GM18507 (cell line): Measurements from ENCODE around the gene FRMD4B.

Experiments
- DNase-seq: peaks from one replicate; pipeline ENCODE4 v3.0.0; 2011; ENCODE audit warnings: low read depth; ENCODE audit not compliant: insufficient read length; ENCODE audit errors: extremely low spot score
- FAIRE-seq: peaks from 2 replicates; lab custom pipeline; 2011; peaks lifted over from hg19 to GRCh38; lab: Jason Lieb, UNC

Gene FRMD4B

DNA sequence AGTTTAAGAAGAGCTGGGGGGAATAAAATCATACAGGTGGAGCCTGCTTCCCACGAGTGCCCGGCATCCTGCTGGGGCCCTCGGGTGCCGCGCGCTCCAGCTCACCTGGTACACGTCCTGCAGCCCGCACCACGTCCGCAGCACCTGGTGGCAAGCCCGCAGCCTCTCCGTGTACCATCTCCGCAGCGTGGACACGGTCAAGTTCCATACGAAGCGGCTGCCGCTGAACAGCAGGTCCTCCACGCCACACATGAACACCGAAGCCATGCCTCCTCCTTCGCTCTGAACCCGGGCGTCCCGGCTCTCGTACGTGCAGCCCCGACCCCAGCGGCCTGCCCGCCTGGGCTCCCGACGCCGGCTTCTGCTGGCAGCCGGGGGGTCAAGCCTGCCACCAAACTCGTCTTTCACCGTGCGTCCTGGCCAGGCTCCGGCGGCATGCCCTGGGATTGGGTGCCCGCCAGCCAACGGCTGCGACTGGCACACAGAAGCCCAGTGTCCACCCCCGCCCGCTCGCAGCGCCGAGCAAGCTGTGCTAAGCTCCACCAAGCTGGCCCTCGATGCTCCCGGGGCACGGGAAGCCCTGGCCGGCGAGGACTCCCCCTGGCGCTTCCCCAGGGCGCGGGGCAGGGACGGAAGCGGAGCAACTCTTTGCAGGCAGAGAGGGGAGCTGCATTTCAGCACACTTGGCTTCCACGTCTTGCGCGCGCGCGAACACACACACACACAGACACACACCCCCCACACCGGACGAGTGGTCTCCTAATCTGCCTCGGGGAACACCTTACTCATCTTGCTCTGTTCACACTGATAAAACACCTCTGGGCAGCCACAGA lies at the start of gene FRMD4B:
Gene FRMD4B, minus strand, starts transcription at position 366 of the 833 bp plus-strand sequence. Its CDS starts 99 bp downstream, at position 267.
- DNase-seq: no peak
- no peak for FAIRE-seq

DNA sequence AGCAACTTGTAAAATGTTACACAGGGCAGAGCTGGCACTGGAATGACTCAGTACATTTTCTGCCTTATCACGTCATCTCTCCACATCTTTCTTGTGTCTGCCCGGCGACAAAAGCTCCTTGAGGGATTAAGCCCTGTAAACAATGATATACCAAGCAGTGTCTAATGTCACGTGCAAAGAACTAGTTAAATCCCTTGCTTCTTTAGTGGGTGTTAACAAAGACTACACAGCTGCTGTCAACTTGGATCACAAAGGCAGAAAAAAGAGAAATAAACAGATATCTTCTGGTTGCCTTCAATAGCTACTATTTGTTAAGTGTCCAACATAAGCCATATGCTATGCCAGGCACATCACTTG lies 48.1 kb upstream of the FRMD4B start:
- peak; percentile 18 for FAIRE-seq
- no peak for DNase-seq

DNA sequence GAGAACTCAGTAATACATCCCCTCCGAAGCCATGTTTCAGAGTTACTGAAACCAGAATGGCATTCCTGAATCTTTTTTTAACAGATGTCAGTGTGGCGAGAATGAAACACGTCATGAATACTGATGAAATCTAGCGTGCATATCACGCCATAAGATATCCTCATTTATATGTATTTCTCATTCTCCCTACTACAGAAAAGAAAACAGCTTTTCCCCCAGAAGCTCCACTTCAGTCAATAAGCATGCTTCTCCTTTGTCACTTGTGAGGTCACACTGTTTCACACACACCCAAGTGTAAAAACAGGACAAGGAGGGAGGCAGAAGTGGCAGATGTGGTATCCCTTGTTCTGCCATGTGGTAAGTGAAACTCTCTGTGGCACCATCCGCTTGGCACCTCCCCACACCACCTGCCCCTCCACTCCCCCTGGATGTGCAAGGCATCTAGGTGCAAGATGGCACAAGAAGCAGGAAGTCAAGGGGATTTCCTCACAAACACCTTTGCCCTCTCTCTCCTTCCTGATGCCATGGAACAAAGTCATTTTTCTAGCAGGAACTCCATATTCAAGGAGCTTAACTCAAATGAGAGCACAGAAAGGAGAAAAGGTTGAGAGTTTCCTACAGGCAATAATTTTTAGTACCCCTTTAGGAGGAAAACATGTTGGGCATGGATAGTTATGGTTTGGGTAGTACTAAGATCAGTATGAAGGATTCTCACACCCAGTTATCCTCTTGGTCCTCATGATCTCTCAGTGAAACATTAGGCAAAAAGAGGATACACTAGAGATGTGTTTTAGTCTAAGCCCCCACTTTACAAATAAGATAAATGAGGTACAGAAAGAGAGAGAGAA lies 47.5 kb upstream of the FRMD4B start:
- FAIRE-seq (no peak), DNase-seq (no peak)

DNA sequence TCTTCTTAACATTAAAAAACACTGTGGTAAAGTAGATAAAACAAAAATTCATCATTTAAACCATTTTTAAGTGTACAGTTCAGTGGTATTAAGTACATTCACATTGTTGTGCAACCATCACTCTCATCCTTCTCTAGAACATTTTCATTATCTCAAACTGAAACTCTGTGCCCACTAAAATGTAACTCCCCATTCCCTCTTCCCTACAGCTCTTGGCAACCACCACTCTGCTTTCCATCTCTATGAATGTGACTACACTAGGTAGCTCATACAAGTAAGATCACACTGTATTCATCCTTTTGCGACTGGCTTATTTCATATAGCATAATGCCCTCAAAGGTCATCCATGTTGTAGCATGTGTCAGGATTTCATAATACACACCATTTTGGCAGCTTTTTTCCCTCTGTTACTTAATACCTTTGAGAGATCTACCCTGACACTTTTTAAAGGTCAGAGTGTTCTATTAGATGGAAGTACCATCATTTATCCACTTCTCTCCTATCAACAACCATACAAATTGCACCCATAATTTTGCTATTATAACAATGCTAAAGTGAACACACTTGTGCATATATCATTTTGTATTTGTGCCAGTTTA lies 42.9 kb upstream of the FRMD4B start:
- FAIRE-seq: no peak

DNA sequence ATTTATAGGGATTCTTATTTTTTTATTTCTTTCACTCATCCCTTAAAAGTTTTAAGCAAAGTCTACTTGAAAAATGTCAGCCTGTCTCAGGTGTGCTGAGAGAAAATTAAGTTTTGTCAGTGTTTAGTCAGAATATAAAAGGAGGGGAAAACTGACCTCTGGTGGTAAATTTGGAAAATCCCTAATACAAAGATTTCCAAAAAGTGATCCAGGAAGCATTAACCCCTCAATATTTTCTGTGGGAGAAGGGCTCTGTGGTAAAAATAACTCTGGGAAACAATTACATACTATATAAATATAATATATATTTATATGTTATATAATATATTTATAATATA lies 41.0 kb upstream of the FRMD4B start:
- no peak for DNase-seq
- no peak for FAIRE-seq

More for the DNA sequence above, 42.9 kb upstream of the FRMD4B start:
- no peak for DNase-seq

DNA sequence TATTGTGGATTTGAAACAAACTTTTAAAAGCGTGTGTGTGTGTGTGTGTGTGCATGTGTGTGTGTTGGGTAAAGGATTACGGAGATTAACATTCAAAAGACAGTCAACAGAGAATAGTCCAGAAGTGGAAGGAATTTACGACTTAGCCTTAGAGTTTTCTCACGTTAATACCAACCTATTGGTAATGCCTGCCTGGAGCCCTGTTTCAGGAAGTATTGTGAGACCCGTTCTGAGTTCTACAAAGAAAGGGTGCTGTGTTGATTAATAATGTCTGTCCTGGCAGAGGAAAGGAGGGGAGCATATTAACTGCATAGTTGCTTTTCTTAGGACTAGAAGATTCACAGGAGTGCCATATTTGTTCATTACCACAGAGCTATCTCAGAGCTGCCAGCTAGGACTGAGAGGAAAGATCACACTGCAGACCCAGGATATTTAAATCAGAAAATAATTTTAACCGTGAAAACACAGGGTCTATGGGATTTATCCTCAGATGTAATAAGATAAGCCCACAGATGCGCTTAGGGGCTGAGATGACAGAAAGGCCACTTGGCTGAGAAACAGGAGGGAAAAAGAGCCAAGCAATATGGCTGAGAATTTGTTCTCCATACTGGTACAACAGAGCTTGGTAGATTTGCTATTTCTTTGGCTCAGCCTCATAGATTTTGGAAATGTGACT lies 40.5 kb upstream of the FRMD4B start:
- DNase-seq (no peak), FAIRE-seq (no peak)

DNA sequence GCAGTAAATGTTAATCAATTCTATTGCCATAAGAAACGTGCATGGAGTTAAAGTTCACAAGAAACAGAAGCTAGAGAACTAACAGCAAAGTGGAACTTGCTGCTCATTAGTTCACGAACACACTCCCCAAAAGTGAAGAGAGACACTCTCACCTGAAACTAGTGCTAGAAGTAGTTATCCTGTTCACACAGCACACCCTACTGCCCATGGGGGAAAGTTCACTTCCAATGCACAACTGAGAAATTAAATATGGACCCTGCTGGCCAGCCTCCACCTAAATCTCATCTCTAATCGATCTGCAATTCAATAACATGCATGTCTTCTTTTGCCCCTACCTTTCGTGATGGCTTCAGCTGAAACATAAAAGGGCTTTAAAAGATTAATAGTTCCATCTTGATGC lies 39.4 kb upstream of the FRMD4B start:
- FAIRE-seq (peak; percentile 80), DNase-seq (no peak)

DNA sequence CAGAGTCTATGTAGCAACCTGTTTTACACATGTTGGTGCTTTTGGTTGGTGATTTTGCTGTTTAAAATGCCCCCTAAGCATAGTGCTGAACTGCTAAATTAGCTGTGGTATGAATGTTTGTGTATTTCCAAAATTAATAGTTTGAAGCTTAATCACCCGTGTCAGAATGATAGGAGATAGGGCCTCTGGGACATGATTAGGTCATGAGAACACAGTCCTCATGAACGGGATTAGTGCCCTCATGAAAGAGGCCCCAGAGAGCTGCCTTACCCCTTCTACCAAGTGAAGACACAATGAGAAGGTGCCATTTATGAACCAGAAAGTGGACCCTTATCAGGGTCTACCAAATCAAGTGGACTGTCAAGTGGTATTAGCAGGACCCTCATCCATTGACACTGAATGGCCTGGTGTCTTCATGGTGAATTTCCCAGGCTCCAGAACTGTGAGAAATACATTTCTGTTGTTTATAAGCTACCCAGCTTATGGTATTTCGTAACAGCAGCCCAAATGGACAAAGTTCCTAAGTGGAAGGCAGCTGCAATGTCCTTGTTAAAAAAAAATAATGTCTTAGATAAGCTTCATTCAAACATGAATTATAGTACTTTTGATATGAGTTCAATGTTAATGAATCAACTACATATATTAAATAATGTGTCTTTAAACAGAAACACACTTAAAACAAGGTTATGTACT lies 37.7 kb upstream of the FRMD4B start:
- DNase-seq: no peak
- FAIRE-seq: no peak

DNA sequence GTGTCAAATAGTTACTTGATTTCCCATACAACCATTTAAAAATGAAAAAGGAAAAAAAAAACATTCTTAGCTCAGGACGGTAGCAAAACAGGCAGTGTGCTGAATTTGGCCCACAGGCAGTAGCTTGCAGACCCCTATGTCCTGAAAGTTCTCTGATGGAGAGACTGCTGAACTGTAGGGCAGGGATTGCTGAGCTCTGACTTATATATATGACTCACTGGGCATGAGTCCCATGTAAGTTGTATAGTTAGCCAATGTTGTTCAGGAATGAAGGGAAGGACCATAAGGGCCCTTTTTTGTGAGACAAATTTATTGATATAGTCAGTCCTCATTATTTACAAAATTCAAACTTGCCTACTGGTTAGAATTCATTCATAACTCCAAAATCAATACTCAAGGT lies 36.9 kb upstream of the FRMD4B start:
- FAIRE-seq (no peak), DNase-seq (no peak)

DNA sequence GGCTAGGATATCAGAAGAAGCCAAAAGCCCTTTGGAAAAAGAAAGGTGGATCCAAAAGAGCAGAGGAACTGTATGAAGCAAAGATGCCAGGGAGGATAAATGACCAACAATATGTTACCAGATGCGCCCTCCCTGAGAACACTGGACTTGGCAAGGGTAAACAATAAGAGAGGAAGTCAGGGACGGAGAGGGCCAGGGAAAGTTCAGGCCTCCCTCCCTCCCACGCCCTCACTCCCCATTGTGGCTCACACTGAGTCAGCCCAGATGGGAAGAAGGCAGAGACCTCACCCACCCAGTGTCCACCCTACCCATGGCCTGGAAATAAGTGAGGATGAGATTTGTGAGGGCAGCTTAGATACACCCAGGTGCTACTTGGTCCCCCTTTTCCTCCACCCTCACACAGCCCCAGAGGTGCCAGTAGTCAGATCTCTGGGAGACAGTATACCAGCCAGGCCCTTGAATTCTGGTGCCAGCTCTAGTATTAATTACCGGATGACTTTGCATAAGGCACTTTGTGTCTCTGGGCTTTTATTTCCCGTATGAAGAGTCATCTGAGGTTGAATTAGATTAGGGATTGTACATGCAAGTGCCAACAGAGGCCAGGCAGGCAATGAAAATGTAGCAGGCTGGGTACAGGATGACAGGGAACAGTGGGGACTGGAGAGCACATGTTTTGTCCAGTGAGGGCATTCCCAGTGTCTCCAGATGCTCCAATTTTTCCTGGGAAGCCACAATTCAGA lies 35.1 kb upstream of the FRMD4B start:
- DNase-seq (no peak), FAIRE-seq (no peak)

DNA sequence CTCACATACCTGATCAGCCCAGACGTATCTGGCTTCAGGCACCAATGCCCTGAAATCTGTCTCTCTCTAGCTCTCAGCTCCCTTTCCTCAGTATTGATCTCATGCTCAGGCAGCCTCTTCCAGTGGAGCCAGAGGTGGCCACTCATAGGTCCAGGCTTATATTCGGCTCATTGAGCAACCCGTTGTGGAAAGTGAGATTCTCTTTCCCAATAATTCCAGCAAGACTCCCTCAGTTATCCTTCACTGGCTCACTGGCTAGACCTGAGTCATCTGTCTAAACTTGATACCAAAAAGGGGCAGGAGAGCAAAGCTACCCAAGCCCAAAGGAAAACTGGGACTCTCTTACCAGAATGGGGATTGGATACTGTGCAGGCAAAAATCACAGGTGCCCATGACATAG lies 33.4 kb upstream of the FRMD4B start:
- no peak for DNase-seq

DNA sequence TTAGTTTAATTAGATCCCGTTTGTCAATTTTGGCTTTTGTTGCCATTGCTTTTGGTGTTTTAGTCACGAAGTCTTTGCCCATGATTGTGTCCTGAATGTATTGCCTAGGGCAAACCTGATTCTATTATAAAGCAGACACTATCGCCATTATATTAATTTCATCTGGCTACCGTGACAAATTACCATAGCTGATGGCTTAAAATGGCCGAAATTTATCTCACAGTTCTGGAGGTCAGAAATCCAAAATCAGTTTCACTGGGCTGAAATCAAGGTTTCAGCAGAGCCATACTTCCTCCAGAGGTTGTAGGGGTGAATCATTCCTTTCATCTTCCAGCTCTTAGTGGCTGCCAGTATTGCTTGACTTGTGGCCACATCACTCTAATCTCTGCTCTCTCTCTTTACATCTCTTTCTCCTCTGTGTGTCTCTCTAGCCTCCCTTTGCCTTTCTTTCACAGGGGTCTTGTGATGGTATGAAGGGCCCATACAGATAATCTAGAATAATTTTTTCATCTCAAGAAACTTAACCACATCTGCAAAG lies 31.7 kb upstream of the FRMD4B start:
- FAIRE-seq (no peak), DNase-seq (no peak)

More for the DNA sequence above, 33.4 kb upstream of the FRMD4B start:
- FAIRE-seq: no peak

DNA sequence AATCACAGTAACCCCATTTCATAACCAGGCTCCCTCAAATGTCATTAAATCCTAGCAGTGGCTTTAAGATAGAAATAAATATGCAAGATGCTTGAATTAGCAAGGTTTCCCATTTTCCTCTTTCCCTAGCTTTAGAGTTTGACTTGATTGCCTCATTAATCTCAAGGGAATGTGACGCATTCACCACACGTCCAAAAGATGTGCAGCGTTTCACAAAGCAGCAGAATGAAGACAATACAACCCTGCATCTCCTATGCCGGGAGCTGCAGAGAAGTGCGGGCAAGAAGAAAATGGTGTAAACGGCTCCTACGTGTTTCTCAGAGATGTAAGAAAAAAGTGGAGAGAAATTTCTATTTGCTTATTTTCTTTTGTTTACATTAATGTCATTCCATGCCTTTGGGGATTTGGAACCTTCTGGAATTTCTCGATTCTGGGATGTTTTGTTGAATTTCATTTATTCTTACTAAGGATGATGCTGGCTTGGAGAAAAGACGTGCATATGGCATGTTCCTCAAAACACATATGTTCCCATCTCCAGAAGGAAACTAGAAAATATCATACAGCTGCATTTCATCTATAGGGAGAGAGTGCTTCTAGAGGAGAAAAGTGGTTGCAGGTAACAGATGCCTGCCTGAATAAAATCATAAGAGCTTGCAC lies 27.8 kb upstream of the FRMD4B start:
- no peak for FAIRE-seq

DNA sequence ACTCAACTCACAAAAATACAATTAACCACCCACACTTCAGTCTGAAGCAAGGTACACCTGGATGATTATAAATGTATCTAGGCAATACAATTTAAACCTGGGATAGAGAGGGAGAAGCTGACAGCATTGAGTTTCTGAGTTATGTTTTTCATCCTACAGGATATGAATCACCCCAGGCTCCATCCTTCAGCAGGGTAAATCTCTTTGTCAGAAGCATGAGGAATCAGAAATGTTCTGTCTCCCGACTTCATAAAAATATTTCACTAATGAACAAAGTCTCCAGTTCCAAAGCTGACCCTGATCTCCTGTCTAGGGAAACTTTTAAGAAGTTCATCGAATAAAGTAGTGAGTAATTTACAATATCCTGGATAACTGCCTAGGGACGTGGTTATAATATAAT lies 25.5 kb upstream of the FRMD4B start:
- FAIRE-seq: no peak
- DNase-seq: no peak

More for the DNA sequence above, 27.8 kb upstream of the FRMD4B start:
- no peak for DNase-seq

DNA sequence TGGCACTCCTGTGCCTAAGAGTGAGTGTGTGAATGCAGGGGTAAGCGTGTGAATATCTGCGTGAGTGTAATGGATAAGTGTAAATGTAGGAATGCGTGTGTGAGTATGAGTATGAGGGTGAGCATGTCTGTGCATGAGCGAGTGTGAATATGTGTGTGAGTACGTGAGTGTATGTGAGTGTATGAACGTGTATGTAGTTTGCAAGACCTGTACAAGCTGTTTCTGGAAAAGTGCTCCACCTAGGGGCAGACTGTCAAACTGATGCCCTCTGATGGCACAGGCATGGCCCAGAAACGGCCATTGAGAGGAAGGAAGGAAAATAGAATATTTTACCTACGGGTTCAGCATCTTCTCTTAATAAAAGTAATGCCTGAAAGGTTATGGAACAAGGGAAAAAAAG lies 24.4 kb upstream of the FRMD4B start:
- FAIRE-seq: peak; percentile 92
- no peak for DNase-seq

DNA sequence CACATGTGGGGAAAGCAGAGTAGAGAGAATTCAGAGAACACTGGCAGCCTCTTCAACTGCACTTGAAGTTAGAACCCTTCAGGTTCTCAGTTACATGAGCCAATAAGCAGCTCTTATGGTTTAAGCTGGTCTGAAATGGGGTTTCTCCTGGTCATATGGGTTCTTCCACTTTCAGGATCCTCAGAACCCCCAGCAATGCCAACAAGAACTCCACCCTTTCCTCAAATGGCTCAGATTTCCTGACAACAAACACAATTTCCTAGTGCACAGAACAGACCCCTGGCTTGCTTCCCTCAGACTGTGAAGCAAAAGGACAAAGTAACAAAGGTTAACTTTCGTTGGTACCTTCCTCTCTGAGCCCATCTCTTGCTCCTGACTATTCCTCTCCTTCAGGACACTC lies 23.9 kb upstream of the FRMD4B start:
- DNase-seq: no peak
- FAIRE-seq: no peak

DNA sequence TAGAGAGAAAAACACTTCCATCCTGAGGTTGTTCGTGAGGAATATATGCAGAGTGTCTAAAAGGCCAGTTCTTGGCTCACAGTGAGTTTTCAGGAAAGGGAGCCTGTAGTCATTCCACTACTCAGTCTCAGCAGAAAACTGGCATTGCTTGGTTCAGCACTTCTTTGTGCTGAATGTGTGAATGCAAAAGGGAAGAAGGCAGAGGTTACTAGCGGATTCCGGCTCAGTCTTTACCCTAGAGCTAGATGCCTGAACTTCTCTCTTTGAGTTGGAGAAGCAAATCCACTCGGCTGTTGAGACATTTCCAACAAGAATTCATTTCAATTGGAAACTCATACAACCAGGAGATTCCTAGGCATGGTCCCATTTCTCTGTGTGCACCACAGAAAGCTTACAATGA lies 23.1 kb upstream of the FRMD4B start:
- FAIRE-seq: no peak

DNA sequence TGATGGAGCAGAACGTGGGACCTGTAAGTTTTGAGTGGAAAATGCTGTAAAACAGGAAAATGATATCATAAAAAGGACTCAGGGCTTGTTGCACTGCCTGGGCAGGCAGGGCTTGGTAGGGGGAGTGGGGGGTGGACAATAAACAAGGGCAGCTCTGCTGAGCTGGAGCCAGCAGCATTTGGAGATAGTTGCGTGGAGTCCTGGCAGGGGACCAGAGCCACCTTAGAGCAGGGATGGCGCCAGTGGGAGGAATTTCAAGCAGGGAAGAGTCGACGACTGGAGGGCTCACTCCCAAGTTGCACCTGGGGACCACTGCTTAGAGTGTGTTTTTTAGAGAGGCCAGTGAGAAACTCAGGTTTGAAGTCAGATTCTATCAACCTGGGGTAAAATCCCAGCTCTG lies 22.7 kb upstream of the FRMD4B start:
- no peak for FAIRE-seq
- DNase-seq: no peak

More for the DNA sequence above, 23.1 kb upstream of the FRMD4B start:
- DNase-seq: no peak
